D341Med (cell line): Measurements from ENCODE around the gene LENG1.

Experiments
- DNase-seq: peaks from one replicate; pipeline ENCODE4 v3.0.0; 2012; ENCODE audit warnings: low spot score

LENG1 gene

GRCh38 chr19:54164369-54165068, 5.0 kb upstream of the LENG1 start:
- DNase-seq: no peak

- no peak for DNase-seq
These were observed 3.4 kb upstream of the LENG1 start for GRCh38 chr19:54162884-54163283.

- DNase-seq: peak; percentile 86
These were observed 2.8 kb upstream of the LENG1 start for GRCh38 chr19:54162241-54162805.

GRCh38 chr19:54160854-54161253, 1.3 kb upstream of the LENG1 start:
- no peak for DNase-seq

GRCh38 chr19:54160182-54160811, 776 bp upstream of the LENG1 start:
- DNase-seq: no peak

- DNase-seq: no peak
These were observed 639 bp downstream of the LENG1 start for GRCh38 chr19:54158812-54159351.

GRCh38 chr19:54156953-54157352, 2.6 kb downstream of the LENG1 start:
- no peak for DNase-seq

- DNase-seq: no peak
These were observed 3.0 kb downstream of the LENG1 start for GRCh38 chr19:54156490-54156889.

GRCh38 chr19:54155694-54156093, 3.8 kb downstream of the LENG1 start:
- DNase-seq: no peak

- no peak for DNase-seq
These were observed 4.7 kb downstream of the LENG1 start for GRCh38 chr19:54154603-54155345.

GRCh38 chr19:54153731-54154326, 5.7 kb downstream of the LENG1 start:
- DNase-seq: no peak

GRCh38 chr19:54152878-54153524, 6.5 kb downstream of the LENG1 start:
- no peak for DNase-seq

GRCh38 chr19:54152267-54152666, 7.3 kb downstream of the LENG1 start:
- no peak for DNase-seq

GRCh38 chr19:54151362-54152035, 8.0 kb downstream of the LENG1 start:
- DNase-seq: no peak

- no peak for DNase-seq
These were observed 10.3 kb downstream of the LENG1 start for GRCh38 chr19:54149021-54149812.

GRCh38 chr19:54148158-54148557, 11.4 kb downstream of the LENG1 start:
- DNase-seq: no peak

GRCh38 chr19:54147676-54148075, 11.8 kb downstream of the LENG1 start:
- DNase-seq: no peak

- DNase-seq: no peak
These were observed 13.9 kb downstream of the LENG1 start for GRCh38 chr19:54145541-54146158.

GRCh38 chr19:54142166-54142780, 17.2 kb downstream of the LENG1 start:
- no peak for DNase-seq
